ENCODE measurements around the gene PRC1. TPM values are rescaled to one million over a fixed set of nuclear protein-coding genes. Genes with fewer than 3 reads are reported as not detected.

The PRC1 gene
- total RNA-seq, 1 donor from 2014 or later = 22.6 TPM

DNA sequence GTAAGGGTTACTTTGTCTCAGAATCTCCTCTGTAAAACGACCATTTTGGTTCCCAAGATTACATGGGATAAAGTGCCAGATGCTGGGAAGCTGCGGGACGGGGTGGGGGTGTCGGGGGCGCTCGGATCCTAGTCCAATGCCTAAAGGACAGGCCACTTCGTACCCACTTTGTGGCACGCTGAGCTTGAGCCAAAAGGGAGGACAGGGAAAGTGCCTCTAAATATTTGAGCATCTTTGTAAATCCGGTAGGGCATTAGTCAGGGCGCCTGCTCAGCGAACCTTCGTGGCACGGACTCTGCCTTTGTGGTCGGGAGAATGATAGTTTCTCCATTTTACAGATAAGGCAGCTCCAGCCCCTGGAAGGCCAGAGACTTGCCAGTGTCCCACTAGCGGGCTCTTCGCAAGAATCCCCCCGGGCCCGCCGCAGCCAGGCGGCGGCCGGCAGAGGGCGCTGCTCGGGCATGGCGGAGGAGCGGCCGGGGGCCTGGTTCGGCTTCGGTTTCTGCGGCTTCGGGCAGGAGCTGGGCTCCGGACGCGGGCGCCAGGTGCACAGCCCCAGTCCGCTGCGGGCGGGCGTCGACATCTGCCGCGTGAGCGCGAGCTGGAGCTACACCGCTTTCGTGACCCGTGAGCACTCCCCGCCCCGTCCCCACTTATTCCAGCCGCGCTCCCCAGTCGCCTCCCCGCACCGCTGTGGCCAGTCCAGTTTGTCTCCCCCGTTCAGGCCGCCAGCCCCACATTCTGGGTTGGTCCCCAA is 37.9 kb downstream of the PRC1 start:
- peak; percentile 79 to 85 for DNase-seq (ENCODE audit: low read depth in 2 of 2)

DNA sequence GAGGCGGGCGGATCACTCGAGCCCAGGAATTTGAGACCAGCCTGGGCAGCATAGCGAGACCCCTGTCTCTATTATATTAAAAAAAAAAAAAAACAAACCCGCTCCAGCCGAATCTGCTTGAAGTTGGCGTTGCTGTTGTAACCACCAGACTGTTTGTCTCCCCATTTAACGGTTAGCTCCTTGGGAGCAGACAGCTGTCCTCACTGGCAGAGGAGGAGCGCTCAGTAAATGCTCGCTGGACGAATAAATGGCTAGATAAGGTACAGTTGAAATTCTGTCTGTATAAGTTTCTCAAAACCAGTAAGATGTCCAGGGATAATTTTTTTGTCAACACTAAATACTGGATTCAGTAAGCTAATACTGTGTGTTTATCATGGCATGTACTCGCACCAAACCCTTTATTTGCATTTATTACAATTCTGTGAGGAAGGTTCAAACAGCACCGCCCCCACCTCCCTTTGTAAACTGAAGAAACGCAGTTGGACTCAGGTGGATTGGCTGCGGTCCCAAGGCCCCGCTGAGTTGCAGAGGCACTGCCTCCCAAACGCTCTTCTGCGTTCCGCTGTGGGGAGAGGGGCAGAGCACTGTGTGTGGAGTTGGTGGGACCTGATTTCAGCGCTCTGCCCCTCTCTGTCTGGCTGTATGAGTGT is 38.6 kb downstream of the PRC1 start:
- no peak for DNase-seq (ENCODE audit: low read depth in 2 of 2)

DNA sequence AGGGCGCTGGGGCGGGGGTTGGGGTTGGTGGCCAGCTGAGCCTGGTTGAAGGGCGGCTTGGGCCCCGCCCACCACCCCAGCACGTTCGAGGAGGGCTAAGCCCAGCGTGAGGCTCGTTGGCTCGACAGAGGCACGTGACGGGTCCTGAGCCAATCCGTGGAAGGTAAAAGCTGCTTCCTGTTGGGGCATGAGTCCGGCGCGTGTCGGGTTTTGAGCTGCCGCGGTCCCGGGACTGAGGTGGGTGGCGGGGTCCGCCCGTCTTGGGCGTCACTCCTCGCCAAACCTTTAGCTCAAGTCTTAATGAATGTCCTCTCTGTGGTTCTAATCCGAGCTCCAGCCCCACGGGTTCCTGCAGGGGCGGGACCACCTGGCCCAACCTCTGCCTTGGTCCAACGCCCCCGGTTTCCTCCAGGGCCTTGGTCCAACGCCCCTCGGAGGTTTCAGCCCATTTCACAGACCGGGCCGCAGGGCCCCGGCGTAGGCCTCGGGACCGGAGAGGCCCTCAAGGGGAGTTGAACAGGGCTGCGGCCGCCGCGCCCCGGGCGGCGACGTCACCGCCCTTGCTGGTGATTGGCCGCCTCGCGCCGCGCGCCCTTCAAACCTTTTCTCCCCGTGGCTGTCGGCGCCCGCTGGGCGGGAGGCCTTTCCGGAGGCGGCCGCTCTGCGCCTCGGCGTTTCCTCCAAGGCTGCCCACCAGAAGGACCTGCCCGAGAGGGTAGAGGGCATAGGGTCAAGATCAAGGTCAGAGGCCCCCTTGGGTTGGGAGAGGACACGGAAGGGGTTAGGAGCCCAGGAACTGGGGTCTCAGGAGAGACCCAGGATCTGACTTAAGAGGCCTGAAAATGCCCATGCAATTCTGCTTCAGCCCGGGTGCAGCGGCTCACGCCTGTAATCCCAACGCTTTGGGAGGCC is 39.4 kb downstream of the PRC1 start, which contains the start of gene RCCD1:
Gene RCCD1 (plus strand): TSS at position 173 of the 912 bp plus-strand sequence. CDS start 1,851 bp downstream, outside the sequence.
- peak; percentile 95 for DNase-seq (ENCODE audit: low read depth in 2 of 2)

DNA sequence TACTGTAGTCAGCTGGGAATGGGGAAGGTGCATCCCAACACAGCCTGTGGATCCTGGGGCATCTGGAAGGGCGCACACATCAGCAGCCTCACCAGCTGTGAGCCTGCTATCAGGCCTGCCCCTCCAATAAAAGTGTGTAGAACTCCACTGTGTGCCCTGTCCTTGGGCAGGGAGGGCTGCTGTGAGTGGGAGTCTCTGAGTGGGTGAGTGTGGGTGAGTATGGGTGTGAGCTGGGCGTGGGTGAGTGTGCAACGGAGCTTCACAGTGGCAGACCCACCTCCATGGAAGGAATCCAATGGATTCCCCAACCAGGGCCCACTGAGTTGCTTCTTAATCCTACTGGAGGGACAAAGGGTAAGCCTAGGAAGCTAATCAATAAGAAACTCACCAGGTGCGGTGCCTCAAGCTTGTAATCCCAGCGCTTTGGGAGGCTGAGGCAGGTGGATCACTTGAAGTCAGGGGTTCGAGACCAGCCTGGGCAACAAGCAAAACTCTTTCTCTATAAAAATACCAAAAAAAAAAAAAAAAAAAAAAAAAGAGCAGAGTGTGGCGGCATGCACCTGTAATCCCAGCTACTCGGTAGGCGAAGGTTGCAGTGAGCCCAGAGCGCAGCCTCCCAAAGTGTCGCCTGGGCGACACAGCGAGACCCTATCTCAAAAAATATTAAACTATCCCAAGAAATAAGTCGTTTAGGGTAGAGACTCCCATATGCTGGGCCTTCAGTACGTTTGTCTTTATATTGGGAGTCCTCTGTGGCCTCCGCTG is 40.2 kb downstream of the PRC1 start:
- DNase-seq (ENCODE audit: low read depth in 2 of 2) = no peak

DNA sequence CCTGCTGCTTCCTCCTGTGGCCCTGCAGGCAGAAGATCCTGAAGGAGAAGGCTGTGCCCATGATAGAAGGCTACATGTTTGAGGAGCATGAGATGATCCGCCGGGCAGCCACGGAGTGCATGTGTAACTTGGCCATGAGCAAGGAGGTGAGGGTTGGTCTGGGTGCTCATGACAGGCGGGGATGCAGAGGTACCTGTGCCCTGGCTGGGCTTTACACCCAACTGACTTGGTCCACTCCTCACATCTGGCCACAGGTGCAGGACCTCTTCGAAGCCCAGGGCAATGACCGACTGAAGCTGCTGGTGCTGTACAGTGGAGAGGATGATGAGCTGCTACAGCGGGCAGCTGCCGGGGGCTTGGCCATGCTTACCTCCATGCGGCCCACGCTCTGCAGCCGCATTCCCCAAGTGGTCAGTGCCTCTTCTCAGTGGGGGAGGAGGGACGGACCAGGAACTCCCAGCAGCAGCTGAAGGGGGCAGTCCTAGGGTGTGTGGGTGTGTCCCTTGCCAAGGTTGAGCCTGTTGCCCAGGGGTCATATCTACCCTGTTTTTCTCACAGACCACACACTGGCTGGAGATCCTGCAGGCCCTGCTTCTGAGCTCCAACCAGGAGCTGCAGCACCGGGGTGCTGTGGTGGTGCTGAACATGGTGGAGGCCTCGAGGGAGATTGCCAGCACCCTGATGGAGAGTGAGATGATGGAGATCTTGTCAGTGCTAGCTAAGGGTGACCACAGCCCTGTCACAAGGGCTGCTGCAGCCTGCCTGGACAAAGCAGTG is 41.2 kb downstream of the PRC1 start:
- no peak for DNase-seq (ENCODE audit: low read depth in 2 of 2)

DNA sequence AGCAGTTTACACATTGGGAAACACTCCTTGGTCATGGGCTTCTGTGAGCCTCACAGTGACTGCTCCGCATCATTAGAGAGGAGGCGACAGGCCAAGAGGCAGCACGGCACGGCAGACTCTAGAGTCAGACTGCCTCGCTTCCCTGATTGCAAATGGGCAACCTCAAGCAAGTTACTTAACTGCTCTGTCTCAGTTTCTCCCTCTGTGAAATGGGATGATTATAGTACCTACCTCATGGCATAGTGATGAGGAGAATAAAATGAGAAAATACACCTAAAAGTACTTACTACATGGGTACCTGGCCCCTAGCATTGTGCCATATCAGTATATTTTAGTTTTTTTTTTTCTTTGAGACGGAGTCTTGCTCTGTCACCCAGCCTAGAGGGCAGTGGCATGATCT is 43.7 kb downstream of the PRC1 start:
- DNase-seq (ENCODE audit: low read depth in 2 of 2) = no peak

DNA sequence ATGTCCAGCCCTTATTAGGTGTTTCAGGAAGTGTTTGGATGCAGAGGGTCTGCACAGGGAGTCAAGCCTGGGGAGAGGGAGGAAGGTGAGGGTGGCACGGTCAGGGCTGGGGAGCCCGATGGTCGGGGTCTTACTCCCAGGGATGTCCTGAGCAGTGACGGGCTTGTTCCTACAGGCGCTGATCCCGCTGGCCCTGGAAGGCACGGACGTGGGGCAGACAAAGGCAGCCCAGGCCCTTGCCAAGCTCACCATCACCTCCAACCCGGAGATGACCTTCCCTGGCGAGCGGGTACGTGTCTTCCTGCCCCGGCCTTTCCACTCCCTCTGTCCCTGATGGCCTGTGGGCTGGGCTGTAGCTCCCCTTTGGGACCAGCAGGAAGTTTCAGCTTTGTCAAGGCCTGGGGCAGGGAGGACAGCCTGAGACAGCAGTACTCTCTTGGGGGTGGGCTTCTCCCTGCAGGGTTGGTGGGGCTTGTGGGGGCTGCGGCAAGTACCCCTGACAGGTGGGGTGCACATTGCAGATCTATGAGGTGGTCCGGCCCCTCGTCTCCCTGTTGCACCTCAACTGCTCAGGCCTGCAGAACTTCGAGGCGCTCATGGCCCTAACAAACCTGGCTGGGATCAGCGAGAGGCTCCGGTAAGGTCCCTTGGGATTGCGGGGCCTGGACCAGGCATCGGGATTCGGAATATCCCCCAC is 44.2 kb downstream of the PRC1 start:
- DNase-seq (ENCODE audit: low read depth in 2 of 2) = no peak

DNA sequence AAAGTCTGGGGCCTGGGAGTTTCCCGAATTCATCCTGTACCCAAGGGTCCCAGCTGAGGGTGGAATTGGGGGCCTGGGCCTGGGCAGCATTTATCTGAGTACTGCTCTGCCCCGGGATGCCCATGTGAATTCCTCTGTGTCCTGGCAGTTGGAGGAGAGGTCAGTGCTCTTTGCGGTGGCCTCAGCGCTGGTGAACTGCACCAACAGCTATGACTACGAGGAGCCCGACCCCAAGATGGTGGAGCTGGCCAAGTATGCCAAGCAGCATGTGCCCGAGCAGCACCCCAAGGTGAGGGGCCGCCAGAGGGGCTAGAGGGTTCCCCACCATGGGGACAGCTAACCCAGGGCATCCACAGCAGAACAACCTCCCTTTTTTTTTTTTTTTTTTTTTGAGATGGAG is 45.8 kb downstream of the PRC1 start:
- DNase-seq (ENCODE audit: low read depth in 2 of 2) = no peak

DNA sequence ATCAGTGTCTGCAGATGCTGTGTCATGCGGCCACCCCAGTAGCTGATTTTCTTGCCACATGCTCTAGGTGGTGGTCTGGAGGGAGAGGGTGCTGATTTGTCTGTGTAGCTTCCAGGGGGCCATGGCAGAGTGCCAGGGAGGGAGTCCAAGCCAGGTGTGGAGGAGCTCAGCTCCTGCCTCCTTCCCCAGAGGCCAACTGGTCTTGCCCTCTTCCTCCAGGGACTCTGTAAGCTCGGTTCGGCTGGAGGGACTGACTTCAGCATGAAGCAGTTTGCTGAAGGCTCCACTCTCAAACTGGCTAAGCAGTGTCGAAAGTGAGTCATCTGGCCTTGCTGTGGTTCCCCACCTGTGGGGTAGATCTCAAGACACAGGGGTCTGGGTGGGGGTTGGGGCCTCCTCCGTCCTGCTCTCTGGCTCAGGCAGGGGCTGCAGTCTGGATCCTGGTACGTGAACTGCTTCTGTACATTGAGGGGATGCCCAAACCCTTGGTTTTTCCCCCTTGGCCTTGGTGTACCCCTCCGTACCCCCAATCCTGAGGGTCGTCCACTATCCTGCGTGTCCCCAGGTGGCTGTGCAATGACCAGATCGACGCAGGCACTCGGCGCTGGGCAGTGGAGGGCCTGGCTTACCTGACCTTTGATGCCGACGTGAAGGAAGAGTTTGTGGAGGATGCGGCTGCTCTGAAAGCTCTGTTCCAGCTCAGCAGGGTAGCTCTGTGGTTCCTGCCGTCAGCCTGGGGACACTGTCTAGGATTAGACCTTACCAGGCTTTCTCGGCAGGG is 46.6 kb downstream of the PRC1 start:
- DNase-seq (ENCODE audit: low read depth in 2 of 2) = no peak

DNA sequence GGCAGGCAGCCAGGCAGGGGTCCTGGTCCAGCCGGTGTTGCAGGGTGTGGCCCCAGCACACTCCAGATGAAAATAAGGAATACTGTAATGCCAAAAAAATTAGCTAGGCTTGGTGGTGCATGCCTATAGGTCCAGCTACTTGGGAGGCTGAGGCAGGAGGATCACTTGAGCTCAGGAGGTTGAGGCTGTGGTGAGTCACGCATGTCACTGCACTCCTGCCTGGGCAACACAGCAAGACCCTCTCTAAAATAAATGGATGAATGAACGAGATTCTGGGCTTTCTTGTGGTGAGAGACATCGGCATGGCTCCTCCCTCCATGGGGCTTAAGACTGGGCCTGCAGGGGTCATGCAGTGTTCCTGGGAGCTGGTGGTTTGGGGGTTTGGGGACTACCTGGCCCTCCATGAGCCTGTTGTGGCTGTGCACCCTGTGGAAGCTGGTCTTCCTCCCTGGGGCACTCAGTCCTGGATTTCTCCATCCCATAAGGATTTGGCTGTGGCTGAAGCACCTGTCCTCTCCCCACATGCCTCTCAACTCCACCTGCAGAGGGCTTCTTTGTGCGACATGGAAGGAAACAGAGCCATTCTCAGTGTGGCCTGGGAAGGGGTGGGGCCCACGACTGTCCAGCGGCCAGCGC is 47.3 kb downstream of the PRC1 start:
- no peak for DNase-seq (ENCODE audit: low read depth in 2 of 2)

DNA sequence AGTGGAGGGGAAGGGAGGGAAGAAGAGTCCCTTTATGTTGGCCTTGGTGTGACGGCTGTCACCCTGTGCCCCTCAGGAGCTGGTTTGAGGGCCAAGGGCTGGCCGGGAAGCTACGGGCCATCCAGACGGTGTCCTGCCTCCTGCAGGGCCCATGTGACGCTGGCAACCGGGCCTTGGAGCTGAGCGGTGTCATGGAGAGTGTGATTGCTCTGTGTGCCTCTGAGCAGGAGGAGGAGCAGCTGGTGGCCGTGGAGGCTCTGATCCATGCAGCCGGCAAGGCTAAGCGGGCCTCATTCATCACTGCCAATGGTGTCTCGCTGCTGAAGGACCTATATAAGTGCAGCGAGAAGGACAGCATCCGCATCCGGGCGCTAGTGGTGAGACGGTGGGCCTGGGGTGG is 47.8 kb downstream of the PRC1 start:
- no peak for DNase-seq (ENCODE audit: low read depth in 2 of 2)

DNA sequence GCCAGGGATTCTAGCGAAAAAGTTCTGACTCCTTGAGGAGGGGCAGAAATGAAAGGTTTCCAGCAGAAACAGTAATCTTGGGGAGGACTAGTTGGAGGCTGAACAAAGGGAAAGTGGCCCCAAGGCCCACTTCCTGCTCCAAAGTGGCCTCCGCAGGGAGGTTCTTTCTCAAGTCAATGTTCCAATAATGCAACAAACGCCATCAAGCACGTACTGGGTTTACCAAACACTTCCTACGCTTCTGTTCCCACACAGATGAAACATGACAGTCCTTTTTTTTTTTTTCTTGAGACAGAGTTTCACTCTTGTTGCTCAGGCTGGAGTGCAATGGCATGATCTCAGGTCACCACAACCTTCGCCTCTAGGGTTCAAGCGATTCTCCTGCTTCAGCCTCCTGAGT is 49.2 kb downstream of the PRC1 start:
- DNase-seq (ENCODE audit: low read depth in 2 of 2) = no peak

DNA sequence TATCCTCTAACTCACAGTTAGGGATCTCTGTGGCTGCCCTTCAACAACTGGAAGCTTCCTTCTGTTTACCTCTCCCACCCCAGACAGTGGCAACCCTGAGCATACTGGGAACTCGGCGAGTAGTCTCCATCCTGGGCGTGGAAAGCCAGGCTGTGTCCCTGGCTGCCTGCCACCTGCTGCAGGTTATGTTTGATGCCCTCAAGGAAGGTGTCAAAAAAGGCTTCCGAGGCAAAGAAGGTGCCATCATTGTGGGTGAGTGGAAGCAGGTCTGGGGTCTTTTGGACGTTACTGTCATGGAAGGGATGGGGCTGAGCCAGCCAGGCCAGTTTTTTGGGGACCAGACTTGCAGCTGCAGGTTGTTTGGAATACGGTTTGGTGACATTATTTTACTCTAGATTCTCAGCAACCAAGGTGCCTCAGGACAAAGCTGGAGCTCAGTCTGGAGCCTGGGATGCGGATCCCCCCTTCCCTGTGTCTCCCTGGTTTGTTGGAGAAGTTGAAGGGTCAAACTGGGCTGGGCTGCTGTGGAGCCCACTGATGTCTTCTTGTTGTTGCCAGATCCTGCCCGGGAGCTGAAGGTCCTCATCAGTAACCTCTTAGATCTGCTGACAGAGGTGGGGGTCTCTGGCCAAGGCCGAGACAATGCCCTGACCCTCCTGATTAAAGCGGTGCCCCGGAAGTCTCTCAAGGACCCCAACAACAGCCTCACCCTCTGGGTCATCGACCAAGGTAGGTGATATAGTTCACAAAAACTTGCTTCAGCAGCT is 51.8 kb downstream of the PRC1 start:
- no peak for DNase-seq (ENCODE audit: low read depth in 2 of 2)

DNA sequence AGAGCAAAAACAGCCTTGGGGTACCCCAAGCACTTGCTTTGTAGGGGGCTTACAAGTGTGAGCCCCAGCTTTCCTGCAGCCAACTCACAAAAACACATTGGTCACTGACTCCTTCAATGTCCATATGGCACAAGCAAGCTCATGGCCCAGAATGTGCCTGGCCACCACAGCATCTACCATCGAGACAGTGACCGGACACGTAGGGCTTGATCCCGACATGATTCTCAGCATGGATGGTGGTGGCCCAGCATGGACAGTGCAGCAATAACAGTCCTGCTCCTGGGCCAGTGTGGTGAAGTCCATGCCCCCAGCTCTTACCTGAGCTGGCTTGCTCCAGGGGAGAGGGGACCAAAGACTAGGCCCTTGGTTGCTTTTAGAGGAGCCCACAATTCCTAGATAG is 53.3 kb downstream of the PRC1 start:
- DNase-seq (ENCODE audit: low read depth in 2 of 2) = no peak

DNA sequence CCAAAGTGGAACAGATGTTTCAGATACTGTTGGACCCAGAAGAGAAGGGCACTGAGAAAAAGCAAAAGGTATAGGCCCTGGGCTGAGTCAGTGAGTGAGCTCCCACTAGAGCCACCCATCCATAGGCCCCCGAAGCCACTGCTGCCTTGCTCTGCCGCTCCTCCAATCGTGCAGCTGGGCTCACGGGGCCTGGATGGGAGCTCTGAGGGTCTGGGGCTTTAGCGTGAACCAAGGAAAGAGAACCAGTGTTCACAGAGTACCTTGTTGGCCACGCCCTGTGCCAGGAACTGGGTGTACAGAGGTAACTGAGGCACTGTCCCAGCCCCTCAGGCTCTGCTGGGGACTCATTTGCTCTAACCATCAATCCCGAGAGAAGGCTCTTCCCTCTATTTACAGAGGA is 54.6 kb downstream of the PRC1 start:
- DNase-seq (ENCODE audit: low read depth in 2 of 2) = no peak

DNA sequence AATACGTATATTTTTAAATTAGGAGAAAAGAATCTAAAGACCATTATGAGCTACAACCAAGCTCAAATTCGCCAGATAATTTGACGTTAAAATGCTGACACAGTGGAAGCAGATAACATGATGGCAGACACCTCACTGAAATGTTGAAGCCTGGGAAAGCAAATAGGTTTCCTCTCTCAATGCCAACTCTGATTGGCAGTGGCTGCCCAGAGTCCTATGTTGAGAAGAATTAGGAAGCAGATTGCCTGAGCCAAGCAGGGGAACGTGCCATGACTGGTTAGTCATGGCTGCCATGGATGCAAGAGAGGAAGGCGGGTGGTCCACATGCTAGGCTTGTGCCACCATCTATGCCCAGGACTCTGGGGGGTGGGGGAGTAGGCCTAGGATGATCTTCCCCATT is 56.1 kb downstream of the PRC1 start:
- DNase-seq (ENCODE audit: low read depth in 2 of 2) = no peak

DNA sequence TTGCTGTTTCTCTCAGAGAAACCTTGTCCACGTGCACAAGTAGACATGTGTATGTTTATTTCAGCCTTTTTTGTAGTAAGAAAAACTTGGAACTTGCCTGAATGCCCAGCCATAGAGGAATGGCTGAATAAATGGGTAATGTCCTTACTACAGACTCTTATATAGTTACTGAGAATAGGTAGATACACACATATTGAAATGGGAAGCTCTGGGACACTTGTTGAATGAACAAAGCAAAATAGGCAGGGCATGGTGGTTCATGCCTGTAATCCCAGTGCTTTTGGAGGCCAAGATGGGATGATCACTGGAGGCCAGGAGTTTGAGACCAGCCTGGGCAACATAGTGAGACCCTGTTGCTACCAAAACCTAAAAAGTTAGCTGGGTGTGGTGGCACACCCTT is 57.5 kb downstream of the PRC1 start:
- no peak for DNase-seq (ENCODE audit: low read depth in 2 of 2)

Data from lung microvascular endothelial cell (primary cell).